Common myeloid progenitor, CD34-positive (primary cell): ENCODE data around the gene MAMSTR.
"Not testable (repeated sequence)": the region's sequence is repeated elsewhere in the genome, so short reads cannot be mapped to it uniquely, and the experiment has no call there.

Experiments
- CTCF ChIA-PET: fragments of 350-600 bp; sonication (Branson Sonifier 250); formaldehyde crosslinking; loops from one replicate; lab custom pipeline; 2021; ENCODE audit warnings: antibody characterized with exemption; lab: Charles Lee
- POLR2A ChIA-PET: fragments of 350-600 bp; sonication (Branson Sonifier 250); formaldehyde crosslinking; loops from one replicate; lab custom pipeline; 2021; ENCODE audit warnings: antibody characterized with exemption; lab: Charles Lee
- DNase-seq, 3 donors: peaks; one replicate each; pipeline versions ENCODE4 v3.0.0 to v3.0.0-alpha.2; 2013
- H3K27ac ChIP-seq, 2 experiments: 1 replicate in 1 of 2; 2 replicates in 1 of 2; pipeline ENCODE4 v1.7.0; 2013; ENCODE audit warnings: inconsistent platforms in 2 of 2, low read length in 2 of 2, mild to moderate bottlenecking in 2 of 2, low read depth in 1 of 2, moderate library complexity in 1 of 2; ENCODE audit not compliant: severe bottlenecking in 2 of 2, insufficient read depth in 1 of 2, poor library complexity in 1 of 2
- H3K27me3 ChIP-seq, 5 experiments: replicated peaks in 2 of 5; 1 replicate in 3 of 5; 2 replicates in 2 of 5; pipeline versions ENCODE4 v1.6.1 to v1.7.0; 2013; ENCODE audit warnings: low read length in 4 of 5, mild to moderate bottlenecking in 2 of 5, moderate library complexity in 2 of 5, inconsistent platforms in 1 of 5; ENCODE audit not compliant: insufficient read depth in 5 of 5, control insufficient read depth in 4 of 5
- H3K36me3 ChIP-seq, 4 experiments: 1 replicate in 2 of 4; 2 replicates in 2 of 4; pipeline versions ENCODE4 v1.6.1 to v1.7.0; 2013; ENCODE audit warnings: low read length in 3 of 4, control low read depth in 1 of 4, mild to moderate bottlenecking in 1 of 4; ENCODE audit not compliant: control insufficient read depth in 4 of 4, insufficient read depth in 4 of 4
- H3K4me1 ChIP-seq, 4 experiments: 1 replicate in 3 of 4; 2 replicates in 1 of 4; pipeline versions ENCODE4 v1.6.1 to v1.7.1; 2013; ENCODE audit warnings: low read length in 3 of 4, mild to moderate bottlenecking in 3 of 4, control low read depth in 1 of 4, inconsistent platforms in 1 of 4, moderate library complexity in 1 of 4; ENCODE audit not compliant: control insufficient read depth in 4 of 4, insufficient read depth in 4 of 4; ENCODE audit errors: control extremely low read depth in 1 of 4
- H3K4me3 ChIP-seq, 7 experiments: 1 replicate in 4 of 7; 2 replicates in 3 of 7; pipeline versions ENCODE4 v1.5.1 to v1.7.0; 2013; ENCODE audit warnings: mild to moderate bottlenecking in 7 of 7, low read length in 6 of 7, moderate library complexity in 6 of 7, inconsistent platforms in 2 of 7, low read depth in 2 of 7, control low read depth in 1 of 7; ENCODE audit not compliant: insufficient read depth in 4 of 7, control insufficient read depth in 1 of 7; ENCODE audit errors: extremely low read depth in 1 of 7
- H3K9me3 ChIP-seq, 5 experiments: 1 replicate in 4 of 5; 2 replicates in 1 of 5; pipeline versions ENCODE4 v1.6.1 to v1.7.1; 2013; ENCODE audit warnings: low read length in 4 of 5, mild to moderate bottlenecking in 2 of 5, inconsistent platforms in 1 of 5, low read depth in 1 of 5, moderate library complexity in 1 of 5; ENCODE audit not compliant: control insufficient read depth in 4 of 5, insufficient read depth in 2 of 5; ENCODE audit errors: control extremely low read depth in 1 of 5
- WGBS: methylation state at CpG from one replicate; pipeline ENCODE4 v1.1.5; 2013; ENCODE audit not compliant: insufficient coverage; 5-methylcytosine and 5-hydroxymethylcytosine counted together

The MAMSTR gene

DNA sequence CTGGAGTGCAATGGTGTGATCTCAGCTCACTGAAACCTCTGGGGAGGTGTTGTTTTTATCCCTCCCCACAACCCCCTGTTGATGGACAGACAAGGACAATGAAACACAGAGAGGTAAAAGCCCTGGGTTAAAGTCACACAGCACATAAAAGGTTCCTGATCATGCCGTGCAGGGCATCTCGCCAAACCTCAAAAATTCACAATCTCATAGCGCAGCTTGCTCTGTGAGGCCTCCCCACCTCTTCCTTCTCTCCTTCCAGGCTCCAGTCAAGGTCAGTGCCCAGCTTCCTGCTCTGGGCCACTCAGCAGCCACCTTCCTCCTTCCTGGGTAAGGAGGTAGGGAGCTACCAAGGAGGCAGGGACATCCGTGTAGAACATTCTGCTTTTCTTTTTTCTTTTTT is 21.5 kb downstream of the MAMSTR start:
- peak; percentile 67 to 86 (median 85) for DNase-seq
- Histone ChIP-seq H3K27ac (no peak overlapping the region), H3K4me1 (peaks cover 0 to 26% (median 22%) of the 10 kb centered on the region in 4 experiments), H3K36me3 (peaks cover 0 to 5% (median 3%) of the 10 kb centered on the region in 4 experiments), H3K27me3 (no peaks in the 10 kb centered on the region), H3K9me3 (no peaks in the 10 kb centered on the region), H3K4me3 (peak overlapping the region in 1 of 7 experiments; percentile 38)
- ChIA-PET CTCF (interaction anchor here (1.1 to 2.8 kb wide), 2 partner anchors 23 to 41 kb away, joined by 4 to 18 read pairs; no protein-coding TSS in a partner anchor), POLR2A (interaction anchor here (0.6 to 0.9 kb wide), 3 partner anchors 27 to 400 kb away, joined by 3 to 7 read pairs (median 3); no protein-coding TSS in a partner anchor)
- 4% methylated on average over 4 of the region's 4 CpGs for WGBS

DNA sequence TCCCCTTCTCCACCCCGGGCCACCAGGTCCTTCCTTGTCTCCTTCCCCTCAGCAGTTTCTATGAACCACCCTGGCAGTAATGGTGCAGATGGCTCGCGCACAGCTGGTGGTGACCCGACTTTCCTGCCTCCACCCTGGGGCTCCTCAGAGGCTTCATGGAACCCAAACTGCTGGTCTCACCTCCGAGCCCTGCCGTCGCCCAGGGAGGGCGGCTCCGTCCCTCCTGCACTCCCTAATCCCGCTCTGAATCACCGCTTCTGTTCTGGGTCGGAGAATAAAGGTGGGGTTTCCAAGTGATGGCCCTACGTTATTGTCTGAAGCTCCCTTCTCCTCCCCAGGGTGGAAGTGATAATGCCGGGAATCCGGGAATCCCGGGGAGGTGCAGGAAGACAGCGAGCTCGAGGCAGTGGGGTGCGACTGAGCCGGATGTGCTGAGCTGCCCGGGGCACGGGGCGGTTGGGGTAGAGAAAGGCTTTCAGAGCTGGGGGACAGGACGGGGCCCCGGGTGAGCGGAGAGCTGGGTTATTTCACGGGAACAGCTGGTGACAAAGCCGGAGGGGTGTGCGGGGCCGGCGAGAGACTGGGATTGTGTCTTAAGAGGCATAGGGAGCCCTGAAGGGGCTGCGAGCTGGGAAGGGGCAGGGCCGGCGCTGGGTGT is 23.0 kb downstream of the MAMSTR start:
- peaks cover 0 to 26% (median 22%) of the 10 kb centered on the region in 4 experiments for H3K4me1 ChIP-seq
- H3K36me3 ChIP-seq: peaks cover 0 to 3% (median 1%) of the 10 kb centered on the region in 4 experiments
- ChIA-PET POLR2A (no interaction called here), CTCF (interaction anchor here (0.9 to 1.5 kb wide), 3 partner anchors 17 to 45 kb away, joined by 3 to 5 read pairs (median 4); no protein-coding TSS in a partner anchor)
- H3K27me3 ChIP-seq: no peaks in the 10 kb centered on the region
- 3% methylated on average over 24 of the region's 34 CpGs for WGBS
- H3K9me3 ChIP-seq: no peaks in the 10 kb centered on the region
- no peak overlapping the region for H3K27ac ChIP-seq
- peak in 2 of 3 donors; percentile 43 to 45 for DNase-seq
- H3K4me3 ChIP-seq: peak overlapping the region; percentile 33 to 82 (median 61)

- ChIA-PET POLR2A (no interaction called here), CTCF (interaction anchor here (1.3 to 1.5 kb wide), 2 partner anchors 20 to 45 kb away, joined by 3 to 5 read pairs; no protein-coding TSS in a partner anchor)
- peak within 1 kb of the TSS; percentile 33 to 82 (median 61) for H3K4me3 ChIP-seq
Observed at GRCh38 chr19:48695743-48696352, 23.7 kb downstream of the MAMSTR start, which contains the start of gene FUT2. Gene FUT2, plus strand, starts transcription at chr19:48695971. Its CDS starts 6,986 bp downstream, at chr19:48702957.

GRCh38 chr19:48693629-48694028 is 25.9 kb downstream of the MAMSTR start:
- CTCF ChIA-PET: interaction anchor here (0.6 kb wide), 1 partner anchor 32 kb away, joined by 3 read pairs; no protein-coding TSS in a partner anchor
- H3K36me3 ChIP-seq, H3K27me3 ChIP-seq, POLR2A ChIA-PET, H3K4me3 ChIP-seq, DNase-seq, H3K27ac ChIP-seq, H3K9me3 ChIP-seq: not testable (repeated sequence)
- 96% methylated on average over 7 of the region's 9 CpGs for WGBS
- peaks cover 0 to 26% (median 22%) of the 10 kb centered on the region in 4 experiments for H3K4me1 ChIP-seq

More at GRCh38 chr19:48695743-48696352, 23.7 kb downstream of the MAMSTR start, which contains the start of gene FUT2:
- Histone ChIP-seq H3K36me3 (peaks cover 0 to 3% (median 0%) of the 10 kb centered on the region in 4 experiments), H3K27ac (no peak within 1 kb of the TSS), H3K9me3 (no peaks in the 10 kb centered on the region), H3K4me1 (peaks cover 0 to 26% (median 22%) of the 10 kb centered on the region in 4 experiments), H3K27me3 (no peaks in the 10 kb centered on the region)
- DNase-seq: no peak
- 56% methylated on average over 8 of the region's 16 CpGs for WGBS

GRCh38 chr19:48689449-48689848 is 30.1 kb downstream of the MAMSTR start:
- CTCF ChIA-PET: interaction anchor here (2.0 kb wide), 1 partner anchor 15 kb away, joined by 5 read pairs; no protein-coding TSS in a partner anchor
- no peaks in the 10 kb centered on the region for H3K27me3 ChIP-seq
- POLR2A ChIA-PET: no interaction called here
- no peak for DNase-seq
- no peaks in the 10 kb centered on the region for H3K36me3 ChIP-seq
- no peaks in the 10 kb centered on the region for H3K9me3 ChIP-seq
- WGBS: 95% methylated on average over 6 of the region's 7 CpGs
- H3K27ac ChIP-seq: no peak overlapping the region
- no peak overlapping the region for H3K4me3 ChIP-seq
- no peaks in the 10 kb centered on the region for H3K4me1 ChIP-seq

DNA sequence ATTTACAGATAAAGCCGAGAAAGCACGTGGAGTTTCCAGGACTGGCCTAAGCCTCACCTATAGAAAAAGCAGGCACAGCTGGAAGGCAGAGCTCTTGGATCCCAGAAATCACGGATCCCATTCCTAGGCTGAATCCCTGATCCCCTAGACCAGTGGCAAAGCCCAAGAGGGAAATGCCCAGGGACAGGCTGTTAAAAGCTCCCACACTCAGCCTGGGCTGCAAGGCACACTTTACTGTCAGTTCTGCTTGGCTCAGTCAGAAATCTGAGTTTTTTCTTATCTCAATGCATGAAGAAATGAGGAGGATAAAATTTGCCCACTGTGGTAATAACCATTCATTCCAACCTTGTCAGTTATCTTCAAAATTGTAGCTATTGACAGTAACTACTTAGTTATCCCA is 31.7 kb downstream of the MAMSTR start:
- H3K9me3 ChIP-seq: no peaks in the 10 kb centered on the region
- H3K4me1 ChIP-seq: peaks cover 0 to 3% (median 0%) of the 10 kb centered on the region in 4 experiments
- ChIA-PET CTCF (interaction anchor here (0.6 to 2.0 kb wide), 3 partner anchors 13 to 100 kb away, joined by 3 to 5 read pairs (median 4); no protein-coding TSS in a partner anchor), POLR2A (no interaction called here)
- DNase-seq: no peak
- no peak overlapping the region for H3K27ac ChIP-seq
- H3K4me3 ChIP-seq: no peak overlapping the region
- no peaks in the 10 kb centered on the region for H3K36me3 ChIP-seq
- WGBS: 90% methylated on average over 3 of the region's 3 CpGs
- no peaks in the 10 kb centered on the region for H3K27me3 ChIP-seq
